HG02852 (cell line): ENCODE results near the gene OSBPL6.
"Not testable (repeated sequence)": the region's sequence is repeated elsewhere in the genome, so short reads cannot be mapped to it uniquely, and the experiment has no call there.

Experiments
- ATAC-seq: cut with Tn5 transposase; IDR thresholded peaks from one replicate; pipeline ENCODE4 v1.9.1; 2021; ENCODE audit warnings: mild to moderate bottlenecking, moderate library complexity; ENCODE audit not compliant: unreplicated experiment

OSBPL6 gene

GRCh38 chr2:178197791-178198190 is 3.5 kb downstream of the OSBPL6 start:
- no peak for ATAC-seq

- ATAC-seq = not testable (repeated sequence)
These were observed 4.1 kb downstream of the OSBPL6 start for GRCh38 chr2:178198441-178198840.

- no peak for ATAC-seq
These were observed 5.0 kb downstream of the OSBPL6 start for GRCh38 chr2:178199334-178199733.

- ATAC-seq = no peak
These were observed 6.0 kb downstream of the OSBPL6 start for GRCh38 chr2:178200331-178200730.

GRCh38 chr2:178202927-178203326 is 8.6 kb downstream of the OSBPL6 start:
- no peak for ATAC-seq

GRCh38 chr2:178204977-178205376 is 10.7 kb downstream of the OSBPL6 start:
- no peak for ATAC-seq

- ATAC-seq = no peak
These were observed 11.7 kb downstream of the OSBPL6 start for GRCh38 chr2:178205853-178206521.

GRCh38 chr2:178208336-178208735 is 14.0 kb downstream of the OSBPL6 start:
- no peak for ATAC-seq

- ATAC-seq = no peak
These were observed 14.5 kb downstream of the OSBPL6 start for GRCh38 chr2:178208817-178209216.

- ATAC-seq = no peak
These were observed 17.1 kb downstream of the OSBPL6 start for GRCh38 chr2:178211460-178211859.

GRCh38 chr2:178211943-178212342 is 17.6 kb downstream of the OSBPL6 start:
- ATAC-seq = no peak

GRCh38 chr2:178213991-178214390 is 19.7 kb downstream of the OSBPL6 start:
- no peak for ATAC-seq

GRCh38 chr2:178219247-178219646 is 24.9 kb downstream of the OSBPL6 start:
- no peak for ATAC-seq

GRCh38 chr2:178220814-178221213 is 26.5 kb downstream of the OSBPL6 start:
- no peak for ATAC-seq

GRCh38 chr2:178221556-178221955 is 27.2 kb downstream of the OSBPL6 start:
- ATAC-seq = no peak

GRCh38 chr2:178223806-178224205 is 29.5 kb downstream of the OSBPL6 start:
- no peak for ATAC-seq

GRCh38 chr2:178225006-178225805 is 30.9 kb downstream of the OSBPL6 start:
- ATAC-seq = no peak

- ATAC-seq = no peak
These were observed 32.9 kb downstream of the OSBPL6 start for GRCh38 chr2:178227187-178227586.

- ATAC-seq = no peak
These were observed 35.6 kb downstream of the OSBPL6 start for GRCh38 chr2:178229927-178230326.

GRCh38 chr2:178230396-178230795 is 36.1 kb downstream of the OSBPL6 start:
- ATAC-seq = no peak

GRCh38 chr2:178233428-178233827 is 39.1 kb downstream of the OSBPL6 start:
- ATAC-seq = no peak

GRCh38 chr2:178234648-178235047 is 40.3 kb downstream of the OSBPL6 start:
- no peak for ATAC-seq
